GM18502 (cell line): ENCODE results near the gene DRC7.
"Not testable (repeated sequence)": the region's sequence is repeated elsewhere in the genome, so short reads cannot be mapped to it uniquely, and the experiment has no call there.

ENCODE experiments used
- ATAC-seq: cut with Tn5 transposase; IDR thresholded peaks from one replicate; pipeline ENCODE4 v1.9.1; 2021; ENCODE audit warnings: mild to moderate bottlenecking; ENCODE audit not compliant: unreplicated experiment, poor library complexity

DRC7 gene

DNA sequence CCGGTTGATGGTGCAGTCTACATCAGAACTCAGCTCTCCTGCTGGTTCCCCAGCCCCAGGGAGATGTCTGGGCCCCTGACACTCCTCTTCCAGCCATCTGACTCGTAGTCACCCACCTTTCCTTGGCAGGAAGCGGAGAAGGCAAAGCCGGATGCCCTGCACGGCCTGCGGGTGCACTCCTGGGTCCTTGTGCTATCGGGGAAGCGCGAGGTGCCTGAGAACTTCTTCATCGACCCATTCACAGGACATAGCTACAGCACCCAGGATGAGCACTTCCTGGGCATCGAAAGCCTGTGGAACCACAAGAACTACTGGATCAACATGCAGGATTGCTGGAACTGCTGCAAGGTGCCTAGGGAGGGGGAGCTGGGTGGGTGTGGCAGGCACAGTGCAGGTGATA lies 12.7 kb downstream of the DRC7 start:
- no peak for ATAC-seq

DNA sequence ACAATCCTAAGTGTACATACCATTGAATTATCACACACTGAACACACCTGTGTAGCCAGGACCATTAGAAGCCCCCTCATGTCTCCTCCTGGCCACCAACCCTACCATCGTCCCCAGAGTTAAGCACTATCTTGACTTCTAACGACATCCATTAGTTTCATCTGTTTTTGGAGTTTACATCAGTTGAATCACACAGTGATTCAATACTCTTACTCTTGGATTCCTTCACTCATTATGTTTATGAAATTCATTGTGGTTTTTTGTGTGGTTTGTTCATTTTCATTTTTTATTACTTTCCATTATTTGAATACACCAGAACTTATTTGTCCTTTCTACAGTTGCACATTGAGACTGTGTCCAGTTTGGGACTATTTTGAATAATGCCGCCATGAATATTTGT lies 13.6 kb downstream of the DRC7 start:
- no peak for ATAC-seq

DNA sequence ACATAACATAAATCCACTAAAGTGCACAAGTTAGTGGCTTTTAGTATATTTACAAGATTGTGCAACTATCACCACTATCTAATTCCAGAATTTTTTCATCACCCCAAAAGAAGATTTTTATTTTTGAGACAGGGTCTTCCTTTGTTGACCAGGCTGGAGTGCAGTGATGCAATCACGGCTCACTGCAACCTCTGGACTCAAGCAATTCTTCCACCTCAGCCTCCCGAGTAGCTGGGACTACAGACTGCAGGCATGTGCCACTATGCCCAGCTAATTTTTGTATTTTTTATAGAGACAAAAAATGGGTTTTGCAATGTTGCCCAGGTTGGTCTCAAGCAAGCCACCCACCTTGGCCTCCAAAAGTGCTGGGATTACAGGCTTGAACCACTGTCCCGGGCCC lies 15.1 kb downstream of the DRC7 start:
- ATAC-seq: no peak

DNA sequence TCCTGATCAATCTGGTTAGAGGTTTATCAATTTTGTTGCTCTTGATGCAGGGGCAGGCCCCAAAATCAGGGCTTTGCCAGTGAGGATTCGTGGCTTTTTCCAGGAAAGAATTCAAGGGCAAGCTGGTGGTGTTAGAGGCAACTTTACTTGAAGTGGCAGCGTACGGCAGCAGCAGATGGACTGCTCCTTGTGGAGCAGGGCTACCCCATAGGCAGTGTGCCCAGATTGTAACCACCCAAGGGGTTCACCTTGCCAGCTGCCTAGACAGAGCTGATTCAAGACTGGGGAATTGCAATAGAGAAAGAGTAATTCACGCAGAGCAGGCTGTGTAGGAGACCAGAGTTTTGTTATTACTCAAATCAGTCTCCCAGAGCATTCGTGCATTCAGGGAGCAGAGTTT lies 16.7 kb downstream of the DRC7 start:
- no peak for ATAC-seq

DNA sequence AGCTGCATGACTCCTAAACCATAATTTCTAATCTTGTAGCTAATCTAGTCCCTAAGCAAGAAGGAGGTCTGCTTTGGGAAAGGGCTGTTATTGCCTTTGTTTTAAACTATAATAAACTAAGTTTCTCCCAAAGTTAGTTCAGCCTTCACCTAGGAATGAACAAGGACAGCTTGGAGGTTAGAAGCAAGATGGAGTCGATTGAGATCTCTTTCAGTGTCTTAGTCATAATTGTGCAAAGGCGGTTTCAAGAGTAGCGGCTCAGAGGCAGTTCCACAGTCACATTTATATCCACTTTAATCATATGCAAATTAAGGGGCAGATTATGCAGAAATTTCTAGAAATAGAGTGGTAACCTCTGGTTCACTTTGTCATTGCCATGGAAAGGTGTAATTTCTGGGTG lies 17.4 kb downstream of the DRC7 start:
- no peak for ATAC-seq

DNA sequence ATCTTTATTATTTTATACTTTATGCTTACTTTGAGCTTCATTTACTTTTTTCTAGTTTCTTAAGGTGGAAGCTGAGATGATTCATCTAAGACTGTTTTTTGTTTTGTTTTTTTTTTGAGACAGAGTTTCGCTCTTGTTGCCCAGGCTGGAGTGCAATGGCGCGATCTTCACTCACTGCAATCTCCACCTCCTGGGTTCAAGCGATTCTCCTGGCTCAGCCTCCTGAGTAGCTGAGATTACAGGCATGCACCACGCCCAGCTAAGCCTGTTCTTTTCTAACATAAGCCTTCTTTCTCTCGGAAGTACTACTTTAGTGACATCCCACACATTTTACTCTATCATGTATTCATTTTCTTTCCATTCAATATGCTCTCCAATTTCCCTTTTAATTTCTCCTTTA lies 18.0 kb downstream of the DRC7 start:
- ATAC-seq: not testable (repeated sequence)

DNA sequence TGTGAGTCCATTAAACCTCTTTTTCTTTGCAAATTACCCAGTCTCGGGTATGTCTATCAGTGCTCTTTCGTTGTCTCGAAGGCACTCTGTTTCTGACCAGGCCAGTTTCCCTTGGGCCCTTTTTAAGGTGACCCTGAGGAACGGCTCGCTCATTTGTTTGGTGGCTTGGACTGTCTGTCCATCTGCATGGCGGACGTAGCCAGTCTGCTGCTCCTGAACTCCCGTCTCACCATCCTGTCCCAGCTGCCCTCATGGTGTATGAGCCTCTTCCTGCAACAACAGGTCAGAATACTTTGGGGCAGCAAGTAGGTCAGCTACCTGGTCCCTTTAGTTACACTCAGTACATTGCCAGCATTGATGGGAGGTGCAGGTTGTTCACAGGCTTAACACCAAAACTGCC lies 19.0 kb downstream of the DRC7 start:
- ATAC-seq: no peak

DNA sequence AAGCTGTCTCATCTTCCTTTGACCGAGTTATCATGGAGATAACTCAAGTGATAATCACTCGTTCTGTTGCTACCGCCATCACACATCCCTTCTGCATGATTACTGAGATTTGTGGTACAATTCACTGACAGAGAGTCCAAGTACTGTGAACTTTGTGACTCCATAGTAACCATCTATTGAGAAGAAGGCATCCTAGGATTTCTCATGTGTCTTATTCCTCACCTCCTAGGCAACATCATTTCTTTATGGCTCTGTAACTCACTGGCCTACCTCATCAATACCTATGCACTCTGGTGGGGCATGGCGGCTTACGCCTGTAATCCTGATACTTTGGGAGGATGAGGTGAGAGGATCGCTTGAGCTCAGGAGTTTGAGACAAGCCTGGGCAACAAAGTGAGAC lies 19.4 kb downstream of the DRC7 start:
- ATAC-seq: no peak

DNA sequence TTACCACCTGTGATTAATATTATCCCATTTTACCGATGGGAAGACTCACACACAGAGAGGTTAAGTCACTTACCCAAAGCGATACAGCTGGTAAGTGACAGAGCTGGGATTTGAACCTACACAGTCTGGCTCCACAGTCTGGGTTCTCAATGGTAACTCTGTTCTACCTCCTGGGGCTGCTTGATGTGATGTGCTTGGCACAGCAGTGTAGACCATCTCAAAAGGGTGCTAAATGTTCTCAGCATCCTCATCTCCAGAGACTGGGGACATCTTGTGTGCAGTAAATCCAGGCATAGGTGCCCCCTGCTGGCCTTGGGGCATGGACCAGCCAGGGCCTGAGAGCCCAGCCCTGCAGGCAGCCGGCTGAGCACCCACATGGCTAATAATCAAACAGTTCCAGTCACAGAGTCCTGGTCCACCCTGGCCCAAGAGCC lies 25.6 kb downstream of the DRC7 start:
- peak; percentile 50 for ATAC-seq

DNA sequence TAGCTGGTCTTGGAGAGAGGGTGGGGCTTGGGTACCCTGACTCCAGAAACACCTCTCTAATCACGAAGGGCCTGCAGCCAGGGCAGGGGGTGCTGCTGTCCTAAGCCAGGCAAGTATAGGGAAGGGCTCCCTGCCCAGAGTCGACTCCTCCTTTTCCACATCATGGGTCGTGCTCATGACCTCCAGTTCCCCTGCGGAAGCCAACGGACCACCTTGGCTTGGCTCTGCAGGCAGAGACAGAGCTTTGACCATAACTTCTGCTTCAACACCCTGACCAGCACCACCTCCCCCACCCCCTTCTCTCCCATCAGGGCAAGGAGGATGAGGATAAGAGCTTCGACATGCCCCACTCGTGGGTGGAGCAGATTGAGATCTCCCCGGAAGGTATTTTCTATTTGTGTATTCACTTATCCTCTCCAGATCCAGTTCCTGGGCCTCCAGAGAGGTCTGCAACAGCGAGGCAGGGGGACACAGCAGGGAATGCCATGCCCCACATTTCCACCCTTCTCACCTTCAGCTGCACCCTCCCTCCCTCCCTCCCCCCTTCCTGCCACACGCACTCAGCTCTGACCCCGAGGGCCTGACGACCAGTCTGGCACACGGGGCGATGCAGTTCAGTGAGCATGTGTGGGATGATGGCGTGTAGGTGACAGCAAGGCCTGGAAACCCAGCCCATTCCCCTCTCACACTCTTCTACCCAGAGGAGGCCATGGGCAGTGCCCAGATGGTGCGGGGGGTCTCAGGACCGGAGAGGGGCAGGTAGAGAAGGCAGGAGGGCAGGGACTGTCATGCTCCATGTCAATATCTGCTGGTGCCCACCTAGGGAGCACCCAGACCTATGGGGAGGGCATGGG lies 27.0 kb downstream of the DRC7 start:
- ATAC-seq: no peak

DNA sequence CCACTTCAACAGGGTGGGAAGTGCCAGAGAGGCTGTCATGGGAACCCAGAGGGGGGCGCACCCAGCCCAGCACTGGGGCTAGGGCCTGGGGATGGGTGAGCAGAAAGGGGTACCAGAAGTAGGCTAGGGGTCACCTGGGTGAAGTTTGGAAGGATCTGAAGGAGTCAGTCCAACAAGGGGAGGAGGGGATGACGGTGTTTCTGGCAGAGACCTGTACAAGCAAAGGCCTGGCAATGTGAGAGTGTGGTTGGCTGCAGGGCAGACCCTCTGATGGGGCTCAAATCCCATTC lies 27.5 kb downstream of the DRC7 start:
- ATAC-seq: no peak

DNA sequence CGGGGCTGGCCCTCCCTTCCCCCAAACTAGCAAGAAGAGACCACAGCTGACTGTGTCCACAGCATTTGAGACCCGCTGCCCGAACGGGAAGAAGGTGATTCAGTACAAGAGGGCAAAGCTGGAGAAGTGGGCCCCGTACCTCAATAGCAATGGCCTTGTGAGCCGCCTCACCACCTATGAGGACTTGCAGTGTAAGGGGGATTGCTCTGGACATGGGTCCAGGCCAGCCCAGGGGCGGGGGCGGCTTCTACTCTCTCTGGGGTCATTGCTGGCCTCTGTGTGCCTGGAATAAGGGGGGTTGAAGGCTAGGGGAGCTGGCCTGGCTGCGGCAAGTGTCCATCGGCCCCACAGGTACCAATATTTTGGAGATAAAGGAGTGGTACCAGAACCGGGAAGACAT lies 28.0 kb downstream of the DRC7 start:
- no peak for ATAC-seq

DNA sequence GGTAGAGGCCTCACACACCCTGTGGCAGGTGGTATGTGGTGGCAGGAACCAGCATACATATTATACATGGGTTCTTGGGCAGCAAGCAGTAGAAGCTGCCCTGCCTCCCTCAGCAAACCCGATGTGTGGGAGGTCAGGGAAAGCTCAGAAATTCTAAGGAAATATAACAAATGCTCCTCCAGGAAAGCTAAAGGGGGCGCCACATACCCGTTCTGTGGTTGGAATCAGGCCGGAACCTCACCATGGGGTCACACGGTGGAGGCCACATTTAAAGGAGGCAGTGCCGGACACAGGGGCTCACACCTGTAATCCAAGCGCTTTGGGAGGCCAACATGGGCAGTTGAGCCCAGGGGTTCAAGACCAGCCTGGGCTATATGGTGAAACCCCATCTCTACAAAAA lies 28.6 kb downstream of the DRC7 start:
- no peak for ATAC-seq

DNA sequence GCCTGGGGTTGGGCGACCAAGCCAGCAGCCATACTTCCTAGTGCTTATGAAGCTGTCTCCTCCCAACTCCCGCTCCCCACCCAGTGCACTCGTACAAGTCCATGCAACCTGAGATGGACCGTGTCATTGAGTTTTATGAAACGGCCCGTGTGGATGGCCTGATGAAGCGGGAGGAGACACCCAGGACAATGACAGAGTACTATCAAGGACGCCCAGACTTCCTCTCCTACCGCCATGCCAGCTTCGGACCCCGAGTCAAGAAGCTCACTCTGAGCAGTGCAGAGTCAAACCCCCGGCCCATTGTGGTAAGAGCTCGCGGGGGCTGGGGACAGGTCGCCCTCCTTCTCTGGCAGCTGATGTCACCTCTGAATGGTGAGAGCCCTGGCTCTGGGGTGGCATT lies 29.9 kb downstream of the DRC7 start:
- ATAC-seq: no peak

DNA sequence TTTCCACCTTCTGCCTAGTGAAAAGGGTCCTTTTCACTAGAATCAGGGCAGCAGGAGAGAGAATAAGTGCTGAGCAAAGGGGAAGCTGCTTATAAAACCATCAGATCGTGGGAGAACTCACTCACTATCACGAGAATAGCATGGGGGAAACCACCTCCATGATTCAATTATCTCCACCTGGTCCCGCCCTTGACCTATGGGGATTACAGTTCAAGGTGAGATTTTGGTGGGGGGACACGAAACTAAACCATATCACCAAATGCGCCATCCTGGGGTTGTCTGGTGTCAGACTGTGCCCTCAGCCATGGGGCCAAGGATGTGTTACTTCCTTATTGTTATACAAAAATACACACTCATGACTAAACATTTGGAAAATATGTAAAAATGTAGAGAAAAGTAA lies 30.5 kb downstream of the DRC7 start:
- ATAC-seq: no peak

DNA sequence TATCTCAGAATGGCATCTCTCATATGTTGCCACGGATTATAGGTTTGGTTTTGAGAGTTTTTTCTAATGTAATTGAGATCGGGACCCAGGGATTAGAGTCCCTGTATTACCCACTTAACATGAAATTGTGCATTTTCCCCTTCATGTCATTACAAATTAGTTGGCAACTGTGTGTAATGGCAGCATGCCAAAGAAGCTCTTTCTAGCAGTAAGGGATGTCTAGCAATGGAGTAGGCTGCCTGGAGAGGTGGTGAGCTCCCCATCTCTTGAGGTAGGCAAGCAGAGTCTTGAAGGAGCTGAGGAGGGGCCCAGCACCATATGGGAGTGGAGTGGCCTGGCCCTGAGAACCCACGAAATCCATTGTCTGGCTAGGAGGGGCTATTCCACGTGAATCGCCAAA lies 30.9 kb downstream of the DRC7 start:
- no peak for ATAC-seq

DNA sequence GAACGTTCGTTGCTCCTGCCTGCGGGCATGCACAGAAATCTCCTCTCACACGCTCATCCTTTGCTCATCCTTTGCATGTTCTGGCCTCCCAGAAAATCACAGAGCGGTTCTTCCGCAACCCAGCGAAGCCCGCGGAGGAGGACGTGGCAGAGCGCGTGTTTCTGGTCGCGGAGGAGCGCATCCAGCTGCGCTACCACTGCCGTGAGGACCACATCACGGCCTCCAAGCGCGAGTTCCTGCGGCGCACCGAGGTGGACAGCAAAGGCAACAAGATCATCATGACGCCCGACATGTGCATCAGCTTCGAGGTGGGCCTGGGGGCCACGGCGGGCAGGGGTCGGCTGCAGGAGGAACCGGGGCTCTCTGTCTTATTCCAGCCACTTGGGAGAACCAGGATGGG lies 31.4 kb downstream of the DRC7 start:
- ATAC-seq: no peak

DNA sequence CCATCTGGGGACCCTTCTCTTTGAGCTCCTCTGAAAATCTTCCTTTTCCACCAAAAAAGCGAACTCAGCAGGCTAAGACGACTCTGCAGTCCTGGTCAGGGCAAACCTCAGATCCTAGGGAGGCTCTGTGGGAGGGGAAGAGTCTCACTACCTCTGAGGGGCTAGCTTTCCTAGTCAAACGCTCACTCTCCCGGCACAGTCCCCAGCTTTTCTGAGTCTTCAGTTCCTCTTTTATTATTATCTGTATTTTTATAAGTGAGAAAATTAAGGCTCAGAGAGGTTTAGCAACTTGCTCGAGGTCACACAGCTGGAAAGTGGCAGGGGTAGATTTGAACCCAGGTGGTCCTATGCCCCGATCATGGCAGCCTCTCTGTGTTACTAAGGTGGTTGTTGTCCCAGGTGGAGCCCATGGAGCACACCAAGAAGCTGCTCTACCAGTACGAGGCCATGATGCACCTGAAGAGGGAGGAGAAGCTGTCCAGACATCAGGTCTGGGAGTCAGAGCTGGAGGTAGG lies 31.9 kb downstream of the DRC7 start:
- ATAC-seq: no peak

DNA sequence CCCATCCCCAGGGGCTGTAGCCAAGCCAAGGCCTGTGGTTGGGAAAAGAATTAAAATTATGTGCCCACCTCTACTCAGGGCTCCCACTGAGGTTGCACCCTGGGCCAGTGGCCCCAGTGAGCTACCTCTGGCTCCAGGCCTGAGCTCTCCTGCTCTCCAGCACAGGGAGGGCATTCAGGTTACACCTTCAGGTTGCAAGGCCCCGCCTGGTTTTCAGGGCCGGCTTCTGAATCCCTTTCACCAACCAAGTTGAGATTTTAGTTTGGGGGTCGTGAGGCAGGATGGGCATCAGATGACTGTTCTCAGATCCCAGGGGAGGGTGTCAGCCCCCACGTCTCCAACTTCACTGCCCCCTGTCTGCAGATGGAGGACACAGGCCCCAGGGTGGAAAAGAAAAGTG lies 33.0 kb downstream of the DRC7 start:
- no peak for ATAC-seq

DNA sequence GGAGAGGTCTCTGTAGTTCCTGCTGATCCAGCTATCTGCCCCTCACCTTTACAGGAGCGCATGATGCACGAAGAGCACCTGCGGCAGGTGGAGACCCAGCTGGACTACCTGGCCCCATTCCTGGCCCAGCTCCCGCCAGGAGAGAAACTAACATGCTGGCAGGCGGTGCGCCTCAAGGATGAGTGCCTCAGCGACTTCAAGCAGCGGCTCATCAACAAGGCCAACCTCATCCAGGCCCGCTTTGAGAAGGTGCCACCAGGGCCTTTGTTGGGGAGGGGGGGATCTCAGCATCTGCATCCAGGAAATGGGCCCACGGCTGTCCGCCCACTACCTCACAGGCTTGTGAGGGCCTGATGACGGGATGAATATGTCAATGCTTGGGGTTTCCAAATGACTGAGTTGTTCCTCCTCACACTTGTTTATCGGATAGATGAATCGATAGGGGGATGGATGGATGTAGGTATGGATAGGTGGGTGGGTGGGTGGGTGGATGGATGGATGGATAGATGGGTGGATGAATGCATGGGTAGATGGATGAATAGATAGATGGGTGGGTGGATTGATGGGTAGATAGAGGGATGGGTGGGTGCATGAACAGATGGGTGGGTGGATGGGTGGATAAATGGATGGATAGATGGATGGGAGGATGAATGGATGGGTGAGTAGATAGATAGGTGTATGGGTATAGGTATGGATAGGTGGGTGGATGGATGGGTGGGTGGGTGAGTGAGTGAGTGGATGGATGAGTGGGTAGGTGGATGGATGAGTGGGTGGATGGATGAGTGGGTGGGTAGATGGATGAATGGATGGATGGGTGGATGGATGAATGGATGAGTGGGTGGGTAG lies 34.0 kb downstream of the DRC7 start:
- ATAC-seq: no peak

DNA sequence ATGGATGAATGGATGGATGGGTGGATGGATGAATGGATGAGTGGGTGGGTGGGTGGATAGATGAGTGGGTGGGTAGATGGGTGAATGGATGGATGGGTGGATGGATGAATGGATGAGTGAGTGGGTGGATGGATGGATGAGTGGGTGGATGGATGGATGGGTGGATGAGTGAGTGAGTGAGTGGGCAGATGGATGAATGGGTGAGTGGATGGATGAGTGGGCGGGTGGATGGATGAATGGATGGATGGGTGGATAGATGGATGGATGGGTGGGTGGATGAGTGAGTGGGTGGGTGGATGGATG lies 34.5 kb downstream of the DRC7 start:
- ATAC-seq: no peak

DNA sequence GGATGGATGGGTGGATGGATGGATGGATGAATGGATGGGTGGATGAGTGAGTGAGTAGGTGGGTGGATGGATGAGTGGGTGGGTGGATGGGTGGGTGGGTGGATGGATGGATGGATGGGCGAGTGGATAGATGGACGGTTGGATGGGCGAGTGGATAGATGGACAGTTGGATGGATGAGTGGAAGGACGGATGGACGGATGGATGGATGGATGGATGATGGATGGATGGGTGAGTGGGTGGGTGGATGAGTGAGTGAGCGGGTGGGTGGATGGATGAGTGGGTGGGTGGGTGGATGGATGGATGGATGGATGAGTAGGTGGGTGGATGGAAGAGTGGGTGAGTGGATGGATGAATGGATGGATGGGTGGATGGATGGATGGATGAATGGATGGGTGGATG lies 35.2 kb downstream of the DRC7 start:
- not testable (repeated sequence) for ATAC-seq
